K562 (cell line): ENCODE data around the gene DDX39A. TPM values are rescaled to one million over a fixed set of nuclear protein-coding genes. Genes with fewer than 3 reads are reported as not detected.

ENCODE experiments used
- ATF7 ChIP-seq: fragments of 450-650 bp; IDR thresholded peaks from 2 replicates; pipeline ENCODE4 v1.7.1; 2014; ENCODE audit warnings: mild to moderate bottlenecking, moderate library complexity
- CBFA2T3 ChIP-seq: fragments of 450-650 bp; IDR thresholded peaks from 2 replicates; pipeline ENCODE4 v1.6.1; 2017
- CTCF ChIP-seq, 3 experiments: IDR thresholded peaks in 2 of 3; conservative IDR thresholded peaks in 1 of 3; 2 replicates each; pipeline ENCODE4 v1.5.1; 2011 to 2012; ENCODE audit warnings: low read length in 3 of 3, mild to moderate bottlenecking in 3 of 3, control low read depth in 2 of 3, improper control_type of control experiment in 1 of 3, inconsistent platforms in 1 of 3, low read depth in 1 of 3, mixed read lengths in 1 of 3, moderate library complexity in 1 of 3; ENCODE audit not compliant: insufficient read depth in 2 of 3
- GATAD2A ChIP-seq: fragments of 450-650 bp; IDR thresholded peaks from 2 replicates; pipeline ENCODE4 v1.6.1; 2017
- HDAC6 ChIP-seq: IDR thresholded peaks from 2 replicates; pipeline ENCODE4 v1.6.1; 2012; ENCODE audit warnings: low read depth, mild to moderate bottlenecking, control low read depth, inconsistent platforms, low read length, moderate library complexity
- IRF2 ChIP-seq: sonication (generic); formaldehyde crosslinking; IDR thresholded peaks from 2 replicates; pipeline ENCODE4 v1.8.1; 2022; ENCODE audit warnings: mild to moderate bottlenecking, missing genetic modification reagents
- TRIM24 ChIP-seq, 2 experiments: fragments of 450-650 bp; IDR thresholded peaks; 2 replicates each; pipeline ENCODE4 v1.6.1; 2016
- TSHZ1 ChIP-seq: fragments of 250-450 bp; sonication (Bioruptor Pico); IDR thresholded peaks from 2 replicates; pipeline ENCODE4 v1.4.0; 2020; ENCODE audit warnings: mild to moderate bottlenecking, moderate library complexity
- XRCC5 ChIP-seq: fragments of 200-400 bp; formaldehyde crosslinking; IDR thresholded peaks from 2 replicates; pipeline ENCODE4 v1.6.1; 2017; ENCODE audit warnings: low read depth, mild to moderate bottlenecking, low read length
- ZNF449 ChIP-seq: fragments of 250-450 bp; sonication (Bioruptor Pico); IDR thresholded peaks from 2 replicates; pipeline ENCODE4 v1.8.0; 2022; ENCODE audit warnings: moderate library complexity, mild to moderate bottlenecking, inconsistent platforms
- ZNF707 ChIP-seq: fragments of 250-450 bp; sonication (Bioruptor Pico); conservative IDR thresholded peaks from 2 replicates; pipeline ENCODE4 v1.8.0; 2022; ENCODE audit warnings: inconsistent platforms, mild to moderate bottlenecking, moderate library complexity
- polyA plus RNA-seq, 8 experiments: library from polyadenylated mRNA; depleted of rRNA in 4 of 8; stranded (reverse) in 5 of 8; unstranded in 3 of 8; fragments of >200 nt; fragmentation: Nextera tagmentation in 2 of 8; fragmentation: Illumina TruSeq in 1 of 8; extraction: Ambion mirVana in 2 of 8; extraction: Trizol in 1 of 8; gene quantifications; 2 replicates each; pipeline versions ENCODE4 v1.2.1 to v1.2.3, GENCODE V29; 2011 to 2014; ENCODE audit warnings: inconsistent platforms in 1 of 8, missing spikeins in 1 of 8
- total RNA-seq, 7 experiments: library from RNA; depleted of rRNA in 6 of 7; stranded (reverse); fragments of >200 nt in 6 of 7; fragmentation: Illumina TruSeq in 2 of 7; extraction: Trizol in 2 of 7; gene quantifications; 2 replicates each; pipeline versions ENCODE4 v1.2.1 to v1.2.3, GENCODE V29; 2011 to 2021; ENCODE audit warnings: low replicate concordance in 1 of 7
- TF ChIP-seq, protein P1 (sequence below): fragments of 450-650 bp; conservative IDR thresholded peaks from 2 replicates; pipeline ENCODE4 v1.6.1; 2016; ENCODE audit warnings: missing genetic modification characterization, low read depth, mild to moderate bottlenecking, missing compliant biosample characterization, moderate library complexity
- TF ChIP-seq, protein P2 (sequence below): sonication (generic); formaldehyde crosslinking; IDR thresholded peaks from 2 replicates; pipeline ENCODE4 v1.8.1; 2023; ENCODE audit warnings: mild to moderate bottlenecking, missing genetic modification reagents
- TF ChIP-seq, protein P3 (sequence below): IDR thresholded peaks from 2 replicates; pipeline ENCODE4 v1.6.1; 2014; ENCODE audit warnings: antibody characterized with exemption

Gene DDX39A
- total and polyA plus RNA-seq, 9 of the 15 experiments (the other 6 are each of a cell fraction or from before 2014, with no cell fraction given): 90.3 to 250 (median 188) TPM

- TF ChIP-seq CTCF (IDR thresholded peaks at IDR 0.05 in 2 of 3, conservative IDR thresholded peaks at IDR 0.05 in 1 of 3; ENCODE audit: insufficient read depth in 2 of 3, low read depth in 1 of 3, low read length in 3 of 3) (0 out of 6 replicates have a peak, but pooled peaks of 1 of the 3 experiments have one; percentile 1), TRIM24 (IDR thresholded peaks at IDR 0.05) (no peak), CBFA2T3 (peak; percentile 58), XRCC5 (no peak), GATAD2A (no peak), ZNF449 (CRISPR knock-in tag) (peak; percentile 37; the same call in 1 of the 2 replicates), IRF2 (no peak), ATF7 (peak; percentile 80; the same call in 1 of the 2 replicates), ZNF707 (0 out of 2 replicates have a peak, but pooled peaks have one; percentile 35), TSHZ1 (0 out of 2 replicates have a peak, but pooled peaks have one; percentile 38), HDAC6 (no peak)
- TF ChIP-seq, protein P1, sequence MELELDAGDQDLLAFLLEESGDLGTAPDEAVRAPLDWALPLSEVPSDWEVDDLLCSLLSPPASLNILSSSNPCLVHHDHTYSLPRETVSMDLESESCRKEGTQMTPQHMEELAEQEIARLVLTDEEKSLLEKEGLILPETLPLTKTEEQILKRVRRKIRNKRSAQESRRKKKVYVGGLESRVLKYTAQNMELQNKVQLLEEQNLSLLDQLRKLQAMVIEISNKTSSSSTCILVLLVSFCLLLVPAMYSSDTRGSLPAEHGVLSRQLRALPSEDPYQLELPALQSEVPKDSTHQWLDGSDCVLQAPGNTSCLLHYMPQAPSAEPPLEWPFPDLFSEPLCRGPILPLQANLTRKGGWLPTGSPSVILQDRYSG: no peak
- TF ChIP-seq, protein P2, sequence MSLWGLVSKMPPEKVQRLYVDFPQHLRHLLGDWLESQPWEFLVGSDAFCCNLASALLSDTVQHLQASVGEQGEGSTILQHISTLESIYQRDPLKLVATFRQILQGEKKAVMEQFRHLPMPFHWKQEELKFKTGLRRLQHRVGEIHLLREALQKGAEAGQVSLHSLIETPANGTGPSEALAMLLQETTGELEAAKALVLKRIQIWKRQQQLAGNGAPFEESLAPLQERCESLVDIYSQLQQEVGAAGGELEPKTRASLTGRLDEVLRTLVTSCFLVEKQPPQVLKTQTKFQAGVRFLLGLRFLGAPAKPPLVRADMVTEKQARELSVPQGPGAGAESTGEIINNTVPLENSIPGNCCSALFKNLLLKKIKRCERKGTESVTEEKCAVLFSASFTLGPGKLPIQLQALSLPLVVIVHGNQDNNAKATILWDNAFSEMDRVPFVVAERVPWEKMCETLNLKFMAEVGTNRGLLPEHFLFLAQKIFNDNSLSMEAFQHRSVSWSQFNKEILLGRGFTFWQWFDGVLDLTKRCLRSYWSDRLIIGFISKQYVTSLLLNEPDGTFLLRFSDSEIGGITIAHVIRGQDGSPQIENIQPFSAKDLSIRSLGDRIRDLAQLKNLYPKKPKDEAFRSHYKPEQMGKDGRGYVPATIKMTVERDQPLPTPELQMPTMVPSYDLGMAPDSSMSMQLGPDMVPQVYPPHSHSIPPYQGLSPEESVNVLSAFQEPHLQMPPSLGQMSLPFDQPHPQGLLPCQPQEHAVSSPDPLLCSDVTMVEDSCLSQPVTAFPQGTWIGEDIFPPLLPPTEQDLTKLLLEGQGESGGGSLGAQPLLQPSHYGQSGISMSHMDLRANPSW: peak; percentile 41; the same call in 1 of the 2 replicates
- TF ChIP-seq, protein P3, sequence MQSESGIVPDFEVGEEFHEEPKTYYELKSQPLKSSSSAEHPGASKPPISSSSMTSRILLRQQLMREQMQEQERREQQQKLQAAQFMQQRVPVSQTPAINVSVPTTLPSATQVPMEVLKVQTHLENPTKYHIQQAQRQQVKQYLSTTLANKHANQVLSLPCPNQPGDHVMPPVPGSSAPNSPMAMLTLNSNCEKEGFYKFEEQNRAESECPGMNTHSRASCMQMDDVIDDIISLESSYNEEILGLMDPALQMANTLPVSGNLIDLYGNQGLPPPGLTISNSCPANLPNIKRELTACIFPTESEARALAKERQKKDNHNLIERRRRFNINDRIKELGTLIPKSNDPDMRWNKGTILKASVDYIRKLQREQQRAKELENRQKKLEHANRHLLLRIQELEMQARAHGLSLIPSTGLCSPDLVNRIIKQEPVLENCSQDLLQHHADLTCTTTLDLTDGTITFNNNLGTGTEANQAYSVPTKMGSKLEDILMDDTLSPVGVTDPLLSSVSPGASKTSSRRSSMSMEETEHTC: peak; percentile 93
Measured at GRCh38 chr19:14419106-14419813, at the start of gene DDX39A (continued).
